ENCODE measurements around the gene CLIP3.

DNA sequence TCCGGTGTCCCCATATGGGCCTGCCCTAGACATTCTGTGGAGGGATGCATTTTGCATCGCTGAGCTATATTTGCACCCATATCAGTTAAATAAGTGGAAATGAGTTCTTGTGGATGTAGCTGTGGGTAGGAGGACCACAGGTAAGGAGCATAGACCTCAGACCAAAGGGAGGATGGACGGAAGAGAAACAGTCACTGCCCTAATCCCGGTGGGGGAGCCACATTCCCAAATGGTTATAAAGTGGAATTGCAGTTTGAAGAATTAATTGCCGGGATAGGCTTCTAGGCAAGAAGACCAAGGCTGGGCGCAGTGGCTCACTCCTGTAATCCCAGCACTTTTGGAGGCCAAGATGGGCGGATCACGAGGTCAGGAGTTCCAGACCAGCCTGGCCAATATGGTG is 35.9 kb downstream of the CLIP3 start:
- TF ChIP-seq, protein P1, sequence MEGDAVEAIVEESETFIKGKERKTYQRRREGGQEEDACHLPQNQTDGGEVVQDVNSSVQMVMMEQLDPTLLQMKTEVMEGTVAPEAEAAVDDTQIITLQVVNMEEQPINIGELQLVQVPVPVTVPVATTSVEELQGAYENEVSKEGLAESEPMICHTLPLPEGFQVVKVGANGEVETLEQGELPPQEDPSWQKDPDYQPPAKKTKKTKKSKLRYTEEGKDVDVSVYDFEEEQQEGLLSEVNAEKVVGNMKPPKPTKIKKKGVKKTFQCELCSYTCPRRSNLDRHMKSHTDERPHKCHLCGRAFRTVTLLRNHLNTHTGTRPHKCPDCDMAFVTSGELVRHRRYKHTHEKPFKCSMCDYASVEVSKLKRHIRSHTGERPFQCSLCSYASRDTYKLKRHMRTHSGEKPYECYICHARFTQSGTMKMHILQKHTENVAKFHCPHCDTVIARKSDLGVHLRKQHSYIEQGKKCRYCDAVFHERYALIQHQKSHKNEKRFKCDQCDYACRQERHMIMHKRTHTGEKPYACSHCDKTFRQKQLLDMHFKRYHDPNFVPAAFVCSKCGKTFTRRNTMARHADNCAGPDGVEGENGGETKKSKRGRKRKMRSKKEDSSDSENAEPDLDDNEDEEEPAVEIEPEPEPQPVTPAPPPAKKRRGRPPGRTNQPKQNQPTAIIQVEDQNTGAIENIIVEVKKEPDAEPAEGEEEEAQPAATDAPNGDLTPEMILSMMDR (conservative IDR thresholded peaks at IDR 0.05 in 1 of 2, IDR thresholded peaks at IDR 0.05 in 1 of 2; ENCODE audit: low read depth in 1 of 2, low read length in 2 of 2) = no peak
- TF ChIP-seq EZH2 (IDR thresholded peaks at IDR 0.05; ENCODE audit: low read length, missing control alignments) = no peak

Measured in fibroblast of lung (primary cell).